DND-41 (cell line): ENCODE measurements around the gene LGALS3.

Experiments
- EZH2 ChIP-seq: IDR thresholded peaks from 3 replicates; pipeline ENCODE4 v1.6.1; 2012; ENCODE audit warnings: borderline replicate concordance, low read depth, mild to moderate bottlenecking, moderate library complexity, low read length, inconsistent platforms; ENCODE audit not compliant: severe bottlenecking
- TF ChIP-seq, protein P1 (sequence below): IDR thresholded peaks from 2 replicates; pipeline ENCODE4 v1.5.1; 2012; ENCODE audit warnings: borderline replicate concordance, low read length, moderate library complexity, mild to moderate bottlenecking; ENCODE audit not compliant: poor library complexity, severe bottlenecking; ENCODE audit errors: extremely low read depth

GRCh38 chr14:55098561-55098898, 30.5 kb upstream of the LGALS3 start:
- TF ChIP-seq, protein P1, sequence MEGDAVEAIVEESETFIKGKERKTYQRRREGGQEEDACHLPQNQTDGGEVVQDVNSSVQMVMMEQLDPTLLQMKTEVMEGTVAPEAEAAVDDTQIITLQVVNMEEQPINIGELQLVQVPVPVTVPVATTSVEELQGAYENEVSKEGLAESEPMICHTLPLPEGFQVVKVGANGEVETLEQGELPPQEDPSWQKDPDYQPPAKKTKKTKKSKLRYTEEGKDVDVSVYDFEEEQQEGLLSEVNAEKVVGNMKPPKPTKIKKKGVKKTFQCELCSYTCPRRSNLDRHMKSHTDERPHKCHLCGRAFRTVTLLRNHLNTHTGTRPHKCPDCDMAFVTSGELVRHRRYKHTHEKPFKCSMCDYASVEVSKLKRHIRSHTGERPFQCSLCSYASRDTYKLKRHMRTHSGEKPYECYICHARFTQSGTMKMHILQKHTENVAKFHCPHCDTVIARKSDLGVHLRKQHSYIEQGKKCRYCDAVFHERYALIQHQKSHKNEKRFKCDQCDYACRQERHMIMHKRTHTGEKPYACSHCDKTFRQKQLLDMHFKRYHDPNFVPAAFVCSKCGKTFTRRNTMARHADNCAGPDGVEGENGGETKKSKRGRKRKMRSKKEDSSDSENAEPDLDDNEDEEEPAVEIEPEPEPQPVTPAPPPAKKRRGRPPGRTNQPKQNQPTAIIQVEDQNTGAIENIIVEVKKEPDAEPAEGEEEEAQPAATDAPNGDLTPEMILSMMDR = no peak
- no peak for TF ChIP-seq EZH2
